Ishikawa (cell line): ENCODE results near the gene ASRGL1.

Experiments used
- CEBPB ChIP-seq: IDR thresholded peaks from 2 replicates; pipeline ENCODE4 v1.6.1; 2012
- CREB1 ChIP-seq: IDR thresholded peaks from 2 replicates; pipeline ENCODE4 v1.6.1; 2012; ENCODE audit warnings: low read depth
- EGR1 ChIP-seq: IDR thresholded peaks from 2 replicates; pipeline ENCODE4 v1.6.1; 2012
- EP300 ChIP-seq: IDR thresholded peaks from 2 replicates; pipeline ENCODE4 v1.6.1; 2012; ENCODE audit warnings: borderline replicate concordance
- FOXM1 ChIP-seq: IDR thresholded peaks from 2 replicates; pipeline ENCODE4 v1.6.1; 2012; ENCODE audit warnings: low read depth, borderline replicate concordance
- MAX ChIP-seq: IDR thresholded peaks from 2 replicates; pipeline ENCODE4 v1.6.1; 2012
- NFIC ChIP-seq: IDR thresholded peaks from 2 replicates; pipeline ENCODE4 v1.6.1; 2012
- RAD21 ChIP-seq: IDR thresholded peaks from 2 replicates; pipeline ENCODE4 v1.6.1; 2012; ENCODE audit warnings: low read depth
- TAF1 ChIP-seq: IDR thresholded peaks from 2 replicates; pipeline ENCODE4 v1.6.1; 2012; ENCODE audit warnings: low read depth, mild to moderate bottlenecking
- TCF12 ChIP-seq: IDR thresholded peaks from 2 replicates; pipeline ENCODE4 v1.6.1; 2012; ENCODE audit warnings: low read depth
- TEAD4 ChIP-seq: IDR thresholded peaks from 2 replicates; pipeline ENCODE4 v1.6.1; 2012
- YY1 ChIP-seq: IDR thresholded peaks from 2 replicates; pipeline ENCODE4 v1.6.1; 2012; ENCODE audit warnings: low read depth
- ZBTB7A ChIP-seq: IDR thresholded peaks from 2 replicates; pipeline ENCODE4 v1.6.1; 2012; ENCODE audit warnings: low read depth
- TF ChIP-seq, protein P1 (sequence below): IDR thresholded peaks from 2 replicates; pipeline ENCODE4 v1.6.1; 2012; ENCODE audit warnings: low read depth, mild to moderate bottlenecking
- TF ChIP-seq, protein P2 (sequence below): IDR thresholded peaks from 2 replicates; pipeline ENCODE4 v1.6.1; 2012

The ASRGL1 gene

DNA sequence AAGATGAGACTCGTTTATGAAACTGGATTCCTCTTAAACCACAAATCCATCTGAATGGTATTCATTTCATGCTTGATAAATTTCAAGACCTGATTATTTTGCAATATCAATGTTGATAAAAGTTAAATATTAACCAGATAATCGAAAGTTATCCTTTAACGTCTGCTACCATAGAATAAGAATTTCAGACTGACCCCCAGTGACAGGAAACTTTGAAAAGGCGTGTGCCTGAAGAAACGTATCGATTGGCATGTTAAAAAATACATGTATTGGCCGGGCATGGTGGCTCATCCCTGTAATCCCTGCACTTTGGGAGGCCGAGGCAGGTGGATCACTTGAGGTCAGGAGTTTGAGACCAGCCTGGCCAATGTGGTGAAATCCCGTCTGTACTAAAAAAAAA is 95.4 kb downstream of the ASRGL1 start:
- TF ChIP-seq TCF12 (no peak), TAF1 (no peak), NFIC (no peak), YY1 (no peak), CEBPB (no peak), CREB1 (no peak), TEAD4 (no peak), FOXM1 (no peak), EP300 (no peak), ZBTB7A (no peak), MAX (no peak)
- TF ChIP-seq, protein P1, sequence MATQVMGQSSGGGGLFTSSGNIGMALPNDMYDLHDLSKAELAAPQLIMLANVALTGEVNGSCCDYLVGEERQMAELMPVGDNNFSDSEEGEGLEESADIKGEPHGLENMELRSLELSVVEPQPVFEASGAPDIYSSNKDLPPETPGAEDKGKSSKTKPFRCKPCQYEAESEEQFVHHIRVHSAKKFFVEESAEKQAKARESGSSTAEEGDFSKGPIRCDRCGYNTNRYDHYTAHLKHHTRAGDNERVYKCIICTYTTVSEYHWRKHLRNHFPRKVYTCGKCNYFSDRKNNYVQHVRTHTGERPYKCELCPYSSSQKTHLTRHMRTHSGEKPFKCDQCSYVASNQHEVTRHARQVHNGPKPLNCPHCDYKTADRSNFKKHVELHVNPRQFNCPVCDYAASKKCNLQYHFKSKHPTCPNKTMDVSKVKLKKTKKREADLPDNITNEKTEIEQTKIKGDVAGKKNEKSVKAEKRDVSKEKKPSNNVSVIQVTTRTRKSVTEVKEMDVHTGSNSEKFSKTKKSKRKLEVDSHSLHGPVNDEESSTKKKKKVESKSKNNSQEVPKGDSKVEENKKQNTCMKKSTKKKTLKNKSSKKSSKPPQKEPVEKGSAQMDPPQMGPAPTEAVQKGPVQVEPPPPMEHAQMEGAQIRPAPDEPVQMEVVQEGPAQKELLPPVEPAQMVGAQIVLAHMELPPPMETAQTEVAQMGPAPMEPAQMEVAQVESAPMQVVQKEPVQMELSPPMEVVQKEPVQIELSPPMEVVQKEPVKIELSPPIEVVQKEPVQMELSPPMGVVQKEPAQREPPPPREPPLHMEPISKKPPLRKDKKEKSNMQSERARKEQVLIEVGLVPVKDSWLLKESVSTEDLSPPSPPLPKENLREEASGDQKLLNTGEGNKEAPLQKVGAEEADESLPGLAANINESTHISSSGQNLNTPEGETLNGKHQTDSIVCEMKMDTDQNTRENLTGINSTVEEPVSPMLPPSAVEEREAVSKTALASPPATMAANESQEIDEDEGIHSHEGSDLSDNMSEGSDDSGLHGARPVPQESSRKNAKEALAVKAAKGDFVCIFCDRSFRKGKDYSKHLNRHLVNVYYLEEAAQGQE, result no peak
- TF ChIP-seq, protein P2, sequence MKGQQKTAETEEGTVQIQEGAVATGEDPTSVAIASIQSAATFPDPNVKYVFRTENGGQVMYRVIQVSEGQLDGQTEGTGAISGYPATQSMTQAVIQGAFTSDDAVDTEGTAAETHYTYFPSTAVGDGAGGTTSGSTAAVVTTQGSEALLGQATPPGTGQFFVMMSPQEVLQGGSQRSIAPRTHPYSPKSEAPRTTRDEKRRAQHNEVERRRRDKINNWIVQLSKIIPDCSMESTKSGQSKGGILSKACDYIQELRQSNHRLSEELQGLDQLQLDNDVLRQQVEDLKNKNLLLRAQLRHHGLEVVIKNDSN, result no peak

DNA sequence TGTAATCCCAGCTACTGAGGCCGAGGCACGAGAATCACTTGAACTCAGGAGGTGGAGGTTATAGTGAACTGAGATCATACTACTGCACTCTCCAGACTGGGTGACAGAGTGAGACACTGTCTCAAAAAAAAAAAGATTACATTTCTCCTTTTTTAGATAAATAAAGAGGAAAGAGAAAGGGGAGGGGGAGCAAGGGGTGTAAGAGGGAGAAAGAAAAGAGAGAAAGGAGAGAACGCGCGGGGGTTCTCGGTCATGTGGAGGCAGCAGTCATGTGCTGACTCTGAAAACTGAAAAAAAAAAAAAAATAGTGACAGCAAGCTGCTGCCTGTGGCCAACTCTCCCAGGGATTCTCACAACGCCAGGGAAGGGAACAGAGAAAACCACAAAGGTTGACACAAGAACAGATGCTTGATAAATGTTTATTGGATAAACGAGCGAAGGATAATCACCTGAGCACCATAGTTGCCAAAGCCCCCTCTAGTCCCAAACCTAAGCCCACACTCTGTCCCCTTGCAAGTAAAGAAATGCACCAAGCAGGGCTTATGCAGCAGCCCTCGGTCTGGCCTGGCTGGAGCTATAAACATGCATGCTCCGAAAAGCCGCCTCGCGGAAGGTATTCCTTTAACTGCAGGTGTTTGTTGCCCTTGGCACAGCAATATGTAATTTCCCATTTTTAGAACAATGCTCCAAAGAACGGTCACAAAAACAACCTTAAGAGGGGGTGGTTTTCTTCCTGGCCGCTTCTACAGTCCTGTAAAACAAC is 96.1 kb downstream of the ASRGL1 start:
- no peak for TF ChIP-seq TAF1
- TF ChIP-seq NFIC, result 0 out of 2 replicates have a peak, but pooled peaks have one; percentile 12

DNA sequence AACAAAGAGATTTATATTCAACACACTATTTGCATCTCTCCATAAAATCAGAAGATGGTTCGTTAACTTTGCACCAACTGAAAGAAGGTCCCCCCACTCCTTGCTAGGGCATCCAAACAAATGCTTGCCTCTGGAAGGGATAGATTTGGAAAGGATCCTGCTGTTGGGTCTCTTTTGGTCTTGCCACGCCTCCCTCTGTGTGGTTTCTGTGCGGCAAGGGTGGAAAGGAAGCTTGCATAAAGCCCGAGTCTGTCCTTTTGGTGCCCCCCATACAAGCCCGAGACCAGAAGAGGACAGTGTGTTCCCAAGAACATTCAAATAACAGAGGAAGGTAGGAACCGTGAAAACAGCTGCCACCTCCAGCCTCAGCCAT is 96.6 kb downstream of the ASRGL1 start:
- TF ChIP-seq RAD21, result no peak
- TF ChIP-seq CREB1, result no peak
- TF ChIP-seq FOXM1, result no peak
- no peak for TF ChIP-seq EP300
- no peak for TF ChIP-seq TCF12
- TF ChIP-seq, protein P1, result no peak
- no peak for TF ChIP-seq YY1
- no peak for TF ChIP-seq ZBTB7A
- no peak for TF ChIP-seq TEAD4
- no peak for TF ChIP-seq CEBPB

GRCh38 chr11:62435846-62436660 is 98.8 kb downstream of the ASRGL1 start:
- TF ChIP-seq YY1 (no peak), TCF12 (no peak), EP300 (no peak), ZBTB7A (no peak), CREB1 (no peak), EGR1 (no peak), TAF1 (no peak), CEBPB (no peak), FOXM1 (no peak), RAD21 (no peak), MAX (no peak), TEAD4 (no peak), NFIC (no peak)
- TF ChIP-seq, protein P2, result no peak
- TF ChIP-seq, protein P1, result no peak
